Astrocyte (in vitro differentiated cells and primary cell): ENCODE measurements around the gene RBM38. TPM values are rescaled to one million over a fixed set of nuclear protein-coding genes. Genes with fewer than 3 reads are reported as not detected.

Source experiments
- DNase-seq: peaks from one replicate; pipeline ENCODE4 v3.0.0-alpha.2; 2010; ENCODE audit warnings: low read depth
- FAIRE-seq: peaks from 2 replicates; lab custom pipeline; 2011; peaks lifted over from hg19 to GRCh38; lab: Jason Lieb, UNC
- H2AFZ ChIP-seq: 2 replicates; pipeline ENCODE4 v1.6.0; 2012; ENCODE audit warnings: low read depth, low read length, inconsistent platforms
- H3K27ac ChIP-seq: 2 replicates; pipeline ENCODE4 v1.5.1; 2011; ENCODE audit warnings: low read depth, low read length, inconsistent platforms
- H3K27me3 ChIP-seq: 2 replicates; pipeline ENCODE4 v1.6.0; 2011; ENCODE audit warnings: low read length, inconsistent platforms; ENCODE audit not compliant: insufficient read depth
- H3K36me3 ChIP-seq: 2 replicates; pipeline ENCODE4 v1.5.1; 2011; ENCODE audit warnings: low read length, inconsistent platforms; ENCODE audit not compliant: insufficient read depth
- H3K4me1 ChIP-seq: 2 replicates; pipeline ENCODE4 v1.5.1; 2011; ENCODE audit warnings: low read length, inconsistent platforms; ENCODE audit not compliant: insufficient read depth
- H3K4me2 ChIP-seq: 2 replicates; pipeline ENCODE4 v1.6.0; 2012; ENCODE audit warnings: low read length, inconsistent platforms
- H3K4me3 ChIP-seq: 2 replicates; pipeline ENCODE4 v1.5.1; 2011; ENCODE audit warnings: low read depth, mild to moderate bottlenecking, low read length, inconsistent platforms; ENCODE audit not compliant: insufficient read depth
- H3K79me2 ChIP-seq: 2 replicates; pipeline ENCODE4 v1.6.0; 2012; ENCODE audit warnings: mild to moderate bottlenecking, low read length, inconsistent platforms; ENCODE audit not compliant: insufficient read depth
- H3K9ac ChIP-seq: 2 replicates; pipeline ENCODE4 v1.6.0; 2012; ENCODE audit warnings: mild to moderate bottlenecking, low read length, inconsistent platforms
- H3K9me3 ChIP-seq: 2 replicates; pipeline ENCODE4 v1.5.1; 2012; ENCODE audit warnings: low read depth, mild to moderate bottlenecking, low read length, inconsistent platforms; ENCODE audit not compliant: insufficient read depth
- H4K20me1 ChIP-seq: 2 replicates; pipeline ENCODE4 v1.6.0; 2012; ENCODE audit warnings: low read length, inconsistent platforms; ENCODE audit not compliant: insufficient read depth
- H3K27ac Mint-ChIP-seq: one replicate; pipeline ENCODE4 v1.8.0; 2021; ENCODE audit warnings: mild to moderate bottlenecking, mixed read lengths; ENCODE audit not compliant: unreplicated experiment
- H3K27me3 Mint-ChIP-seq: one replicate; pipeline ENCODE4 v1.8.0; 2021; ENCODE audit warnings: low read depth, mixed read lengths; ENCODE audit not compliant: unreplicated experiment
- H3K36me3 Mint-ChIP-seq: one replicate; pipeline ENCODE4 v1.8.0; 2021; ENCODE audit warnings: low read depth, mixed read lengths; ENCODE audit not compliant: unreplicated experiment
- H3K4me1 Mint-ChIP-seq: one replicate; pipeline ENCODE4 v1.8.0; 2021; ENCODE audit warnings: low read depth, mixed read lengths; ENCODE audit not compliant: unreplicated experiment
- H3K4me3 Mint-ChIP-seq: one replicate; pipeline ENCODE4 v1.8.0; 2021; ENCODE audit warnings: mild to moderate bottlenecking, moderate library complexity, mixed read lengths; ENCODE audit not compliant: unreplicated experiment
- H3K9me3 Mint-ChIP-seq: one replicate; pipeline ENCODE4 v1.8.0; 2021; ENCODE audit warnings: mild to moderate bottlenecking, mixed read lengths; ENCODE audit not compliant: unreplicated experiment
- CTCF ChIP-seq: IDR thresholded peaks from 2 replicates; pipeline ENCODE4 v1.5.1; 2011; ENCODE audit warnings: low read depth, mild to moderate bottlenecking, inconsistent platforms, low read length, moderate library complexity; ENCODE audit not compliant: insufficient read depth
- EZH2 ChIP-seq: IDR thresholded peaks from 2 replicates; pipeline ENCODE4 v1.6.1; 2012; ENCODE audit warnings: mild to moderate bottlenecking, low read length, inconsistent platforms; ENCODE audit not compliant: insufficient read depth
- total RNA-seq: library from RNA; stranded (reverse); gene quantifications from 2 replicates; pipeline ENCODE4 v1.2.1, GENCODE V29; 2021

The RBM38 gene
- total RNA-seq, 1 donor from 2014 or later: 43.5 TPM

- Histone ChIP-seq H3K9me3 (no peaks in the 10 kb centered on the region), H2AFZ (no peak overlapping the region), H3K4me3 (no peak overlapping the region), H4K20me1 (no peaks in the 10 kb centered on the region), H3K79me2 (no peaks in the 10 kb centered on the region), H3K4me2 (no peak overlapping the region), H3K4me1 (no peaks in the 10 kb centered on the region), H3K27ac (no peak overlapping the region), H3K36me3 (no peaks in the 10 kb centered on the region), H3K9ac (no peak overlapping the region), H3K27me3 (peaks cover 17% of the 10 kb centered on the region)
- no peaks in the 10 kb centered on the region for H3K4me1 Mint-ChIP-seq
- no peak for TF ChIP-seq EZH2
- no peak for TF ChIP-seq CTCF
- no peak for FAIRE-seq
- no peak overlapping the region for H3K27ac Mint-ChIP-seq
- DNase-seq: no peak
- no peak overlapping the region for H3K4me3 Mint-ChIP-seq
- H3K27me3 Mint-ChIP-seq: peaks cover 43% of the 10 kb centered on the region
- H3K9me3 Mint-ChIP-seq: peaks cover 5% of the 10 kb centered on the region
- no peaks in the 10 kb centered on the region for H3K36me3 Mint-ChIP-seq
Measured at GRCh38 chr20:57458400-57459160, 67.4 kb downstream of the RBM38 start.

Other genes with a start within 250 kb of the RBM38 start
- gene BMP7, start 124.8 kb upstream of the RBM38 start, total RNA-seq: 12.3 and 15.3 TPM in 2 replicates
- gene SPO11, start 61.6 kb upstream of the RBM38 start, total RNA-seq: not detected in 2 replicates
- gene RAE1, start 40.1 kb upstream of the RBM38 start, total RNA-seq: 29.2 and 31.1 TPM in 2 replicates
- not detected in 2 replicates for gene CTCFL, start 133.7 kb downstream of the RBM38 start, total RNA-seq
- gene PCK1, start 169.7 kb downstream of the RBM38 start, total RNA-seq: not detected in 2 replicates
- not detected in 2 replicates for gene ZBP1, start 229.0 kb downstream of the RBM38 start, total RNA-seq